Retinal pigment epithelial cell (primary cell): ENCODE results near the gene RASSF3.
"Not testable (repeated sequence)": the region's sequence is repeated elsewhere in the genome, so short reads cannot be mapped to it uniquely, and the experiment has no call there.

ENCODE experiments used
- DNase-seq: peaks from one replicate; pipeline ENCODE4 v3.0.0-alpha.2; 2010; ENCODE audit warnings: low read depth
- H3K4me3 ChIP-seq: 2 replicates; pipeline ENCODE4 v1.5.1; 2011; ENCODE audit warnings: mild to moderate bottlenecking, low read length, control low read depth, moderate library complexity
- CTCF ChIP-seq: conservative IDR thresholded peaks from 2 replicates; pipeline ENCODE4 v1.5.1; 2011; ENCODE audit warnings: low read depth, low read length, control low read depth, inconsistent platforms

The RASSF3 gene

DNA sequence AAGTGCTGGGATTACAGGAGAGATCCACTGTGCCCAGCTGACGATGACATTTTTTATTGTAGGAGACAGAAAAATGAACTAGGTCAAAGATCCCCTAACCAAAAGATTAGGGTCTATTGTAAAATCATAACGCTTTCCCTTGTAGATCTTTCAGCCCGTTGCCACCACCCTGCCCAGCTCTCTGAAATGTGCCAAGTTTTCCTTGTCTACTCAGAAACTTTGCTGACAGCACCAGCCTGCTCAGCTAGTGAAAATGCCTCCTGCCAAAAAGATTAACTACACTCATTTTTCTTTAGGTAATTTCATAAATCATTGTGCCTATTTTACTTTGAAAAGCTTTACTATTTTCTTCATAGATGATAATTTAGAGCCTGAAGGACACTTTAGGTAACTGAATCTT lies 28.2 kb upstream of the RASSF3 start:
- H3K4me3 ChIP-seq, result no peak overlapping the region
- DNase-seq, result no peak
- TF ChIP-seq CTCF, result no peak

GRCh38 chr12:64582862-64583261 lies 27.4 kb upstream of the RASSF3 start:
- no peak overlapping the region for H3K4me3 ChIP-seq
- no peak for TF ChIP-seq CTCF
- DNase-seq, result no peak

DNA sequence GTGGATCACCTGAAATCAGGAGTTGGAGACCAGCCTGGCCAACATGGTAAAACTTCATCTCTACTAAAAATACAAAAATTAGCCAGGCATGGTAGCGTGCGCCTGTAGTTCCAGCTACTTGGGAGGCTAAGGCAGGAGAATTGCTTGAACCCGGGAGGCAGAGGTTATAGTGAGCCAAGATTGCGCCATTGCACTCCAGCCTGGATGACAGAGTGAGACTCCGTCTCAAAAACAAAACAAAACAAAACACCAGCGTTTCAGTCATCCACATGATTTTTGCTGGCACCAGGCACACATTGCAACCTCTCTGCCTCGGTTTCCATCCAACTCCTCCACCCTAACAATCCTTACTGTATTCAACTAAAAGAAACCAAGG lies 26.9 kb upstream of the RASSF3 start:
- not testable (repeated sequence) for DNase-seq, H3K4me3 ChIP-seq

GRCh38 chr12:64583771-64584421 lies 26.4 kb upstream of the RASSF3 start:
- DNase-seq, result no peak
- TF ChIP-seq CTCF, result no peak
- H3K4me3 ChIP-seq, result no peak overlapping the region

DNA sequence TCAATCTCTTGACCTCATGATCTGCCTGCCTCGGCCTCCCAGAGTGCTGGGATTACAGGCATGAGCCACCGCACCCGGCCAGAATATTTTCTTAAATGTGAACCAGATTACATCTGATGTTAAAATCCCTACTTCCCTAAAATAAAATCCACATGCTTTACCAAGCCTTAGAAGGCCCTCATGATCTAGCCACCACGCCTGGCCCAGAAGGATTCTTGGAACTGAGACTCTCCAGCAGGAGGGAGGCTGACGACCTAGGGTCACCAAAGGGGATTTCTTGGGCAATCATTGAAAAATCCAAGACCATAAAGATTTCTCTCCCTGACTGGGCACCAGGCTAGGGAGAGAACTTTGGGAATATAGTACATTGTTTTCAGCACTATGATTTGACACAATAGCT lies 25.2 kb upstream of the RASSF3 start:
- TF ChIP-seq CTCF, result no peak
- H3K4me3 ChIP-seq, result no peak overlapping the region
- DNase-seq, result no peak

DNA sequence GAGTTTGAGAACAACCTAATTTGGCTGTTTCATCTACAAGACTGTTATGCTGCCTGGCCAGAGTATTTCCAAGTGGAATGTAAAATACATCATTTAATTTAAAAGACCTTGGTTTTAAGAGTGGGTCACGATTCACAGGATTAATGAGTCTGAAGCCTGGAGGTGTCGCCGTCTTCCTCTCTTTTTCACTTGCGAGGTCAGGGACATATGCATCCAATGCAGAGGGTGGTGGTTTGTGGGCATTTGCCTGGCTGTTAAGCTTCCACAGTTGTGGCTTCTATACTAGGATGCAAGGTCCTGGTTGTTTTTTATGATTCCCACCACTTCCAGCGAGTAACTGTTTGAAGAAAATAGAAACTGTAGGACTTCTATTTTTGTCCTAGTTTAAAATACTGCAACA lies 22.8 kb upstream of the RASSF3 start:
- DNase-seq, result no peak
- TF ChIP-seq CTCF, result no peak
- H3K4me3 ChIP-seq, result no peak overlapping the region

- H3K4me3 ChIP-seq, result no peak overlapping the region
- DNase-seq, result no peak
- TF ChIP-seq CTCF, result no peak
Observed at GRCh38 chr12:64590183-64590582, 20.1 kb upstream of the RASSF3 start.
